ENCODE results near the gene P2RX4. TPM values are rescaled to one million over a fixed set of nuclear protein-coding genes. Genes with fewer than 3 reads are reported as not detected.

P2RX4 gene
- total and polyA plus RNA-seq, 9 of the 15 experiments (the other 6 are each of a cell fraction or from before 2014, with no cell fraction given) = 6.6 to 21.5 (median 11.7) TPM

- TF ChIP-seq USF2 (CRISPR knock-in tag; IDR thresholded peaks at IDR 0.05) (peak; percentile 85), WHSC1 (IDR thresholded peaks at IDR 0.05; ENCODE audit: low read length) (no peak), AFF4 (CRISPR knock-in tag; IDR thresholded peaks at IDR 0.05) (no peak)
These were observed 42.9 kb downstream of the P2RX4 start (continued) for GRCh38 chr12:121252712-121253345.

- no peak overlapping the region for H3K4me3 ChIP-seq
- intact Hi-C loops (cut with micrococcal nuclease) = no loop called here
- ATAC-seq = no peak
These were observed 43.9 kb downstream of the P2RX4 start for GRCh38 chr12:121253638-121254335.

More at GRCh38 chr12:121253638-121254335, 43.9 kb downstream of the P2RX4 start:
- no TSS peak for BruUV-seq (replicated peaks)
- H3K9ac ChIP-seq (ENCODE audit: insufficient read depth in 1 of 2, low read depth in 2 of 2, low read length in 2 of 2) = no peak overlapping the region
- 95% methylated on average over 15 of the region's 15 CpGs for WGBS (ENCODE audit: insufficient coverage, low coverage, missing lambda C conversion rate)
- FAIRE-seq (no peak), DNase-seq (ENCODE audit: extremely low read depth in 1 of 4, low spot score in 3 of 4) (no peak)
- H3K4me2 ChIP-seq (ENCODE audit: insufficient read depth, low read length) = no peak overlapping the region
- H3K9me3 ChIP-seq (replicated peaks; ENCODE audit: control insufficient read depth, insufficient read depth, low read depth, low read length) = no peaks in the 10 kb centered on the region
- no peak overlapping the region for H2AFZ ChIP-seq (ENCODE audit: low read depth, low read length)
- H3K27ac ChIP-seq (ENCODE audit: extremely low read depth, low read depth, low read length) = no peak overlapping the region
- TF ChIP-seq ZNF217 (CRISPR knock-in tag; IDR thresholded peaks at IDR 0.05) (no peak), MECOM (CRISPR knock-in tag; IDR thresholded peaks at IDR 0.05) (no peak), XRCC5 (IDR thresholded peaks at IDR 0.05; ENCODE audit: low read depth, low read length) (no peak), CHD2 (IDR thresholded peaks at IDR 0.05; ENCODE audit: low read depth, low read length) (no peak), NFATC3 (IDR thresholded peaks at IDR 0.05) (no peak), DEAF1 (CRISPR knock-in tag; IDR thresholded peaks at IDR 0.05) (no peak), ZNF445 (CRISPR knock-in tag; IDR thresholded peaks at IDR 0.05; ENCODE audit: low read depth) (no peak), CBX8 (IDR thresholded peaks at IDR 0.05; ENCODE audit: borderline replicate concordance, extremely low read depth, low read depth, low read length, poor library complexity, severe bottlenecking) (no peak), XRCC3 (IDR thresholded peaks at IDR 0.05) (no peak)
- H3K36me3 ChIP-seq (ENCODE audit: control insufficient read depth, insufficient read depth, low read length) = peaks cover 62% of the 10 kb centered on the region
- no peaks in the 10 kb centered on the region for H3K27me3 ChIP-seq (ENCODE audit: control insufficient read depth in 2 of 2, insufficient read depth in 2 of 2, low read length in 2 of 2)
- CTCF ChIA-PET (ENCODE audit: low intra/inter-chr PET ratio) = no interaction called here
- in situ Hi-C loops (cut with MboI) = no loop called here
- H3K79me2 ChIP-seq (ENCODE audit: control insufficient read depth, insufficient read depth, low read length) = no peaks in the 10 kb centered on the region
- POLR2A ChIA-PET = interaction anchor here (0.6 kb wide), 1 partner anchor 835 kb away, joined by 3 read pairs; no protein-coding TSS in a partner anchor
- no peaks in the 10 kb centered on the region for H3K9me1 ChIP-seq (ENCODE audit: control insufficient read depth, insufficient read depth, low read length)
- H4K20me1 ChIP-seq (replicated peaks; ENCODE audit: control insufficient read depth, insufficient read depth, low read length) = no peaks in the 10 kb centered on the region
- no peaks in the 10 kb centered on the region for H3K4me1 ChIP-seq (replicated peaks in 1 of 2; ENCODE audit: control insufficient read depth in 2 of 2, insufficient read depth in 2 of 2, low read length in 2 of 2)
